GM12864 (cell line): Measurements from ENCODE around the gene CSNK2A3.

Experiments
- DNase-seq: peaks from one replicate; pipeline ENCODE4 v3.0.0-alpha.2; 2011; ENCODE audit warnings: low read depth
- H3K4me3 ChIP-seq: 2 replicates; pipeline ENCODE4 v1.5.1; 2011; ENCODE audit warnings: mild to moderate bottlenecking, low read depth, low read length, control low read depth
- CTCF ChIP-seq: IDR thresholded peaks from 2 replicates; pipeline ENCODE4 v1.5.1; 2011; ENCODE audit warnings: low read depth, mild to moderate bottlenecking, moderate library complexity, low read length, control low read depth, inconsistent platforms; ENCODE audit errors: missing control alignments

The CSNK2A3 gene

GRCh38 chr11:11302565-11302964 lies 50.5 kb downstream of the CSNK2A3 start:
- no peak for TF ChIP-seq CTCF
- DNase-seq: no peak

More at GRCh38 chr11:11302565-11302964, 50.5 kb downstream of the CSNK2A3 start:
- no peak overlapping the region for H3K4me3 ChIP-seq
